HG03280 (cell line): ENCODE data around the gene TBL1Y.
A peak's percentile ranks its signal among the peaks of the same experiment; 100 is the strongest.
"Not testable (repeated sequence)": the region's sequence is repeated elsewhere in the genome, so short reads cannot be mapped to it uniquely, and the experiment has no call there.

Experiments used
- ATAC-seq: cut with Tn5 transposase; IDR thresholded peaks from one replicate; pipeline ENCODE4 v1.9.1; 2021; ENCODE audit warnings: mild to moderate bottlenecking, moderate library complexity; ENCODE audit not compliant: unreplicated experiment

Gene TBL1Y

GRCh38 chrY:7078725-7079124 is 168.2 kb downstream of the TBL1Y start:
- no peak for ATAC-seq

- ATAC-seq, result not testable (repeated sequence)
These were observed 170.1 kb downstream of the TBL1Y start for GRCh38 chrY:7080548-7080947.

- peak; percentile 79 for ATAC-seq
These were observed 175.1 kb downstream of the TBL1Y start for GRCh38 chrY:7085606-7086005.

GRCh38 chrY:7092836-7093235 is 182.3 kb downstream of the TBL1Y start:
- no peak for ATAC-seq

DNA sequence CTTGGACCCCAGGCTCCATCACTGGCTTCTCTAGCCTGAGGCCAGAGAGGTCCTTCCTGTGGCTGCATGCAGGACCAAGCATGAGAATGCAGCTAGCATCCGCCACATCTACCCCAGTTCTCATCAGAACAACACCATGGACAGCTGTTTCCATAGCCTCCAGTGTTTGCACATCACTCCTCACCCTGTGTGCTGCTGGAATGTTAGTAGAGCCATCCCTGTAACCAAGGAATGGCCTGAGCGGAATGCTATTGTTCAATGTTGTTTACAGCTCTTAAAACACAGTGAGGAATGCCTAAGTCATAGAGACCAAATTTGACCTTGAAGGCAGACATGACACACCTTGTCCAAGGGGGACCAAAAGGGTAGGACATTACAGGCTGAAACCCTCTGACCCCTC is 183.9 kb downstream of the TBL1Y start:
- ATAC-seq, result no peak

DNA sequence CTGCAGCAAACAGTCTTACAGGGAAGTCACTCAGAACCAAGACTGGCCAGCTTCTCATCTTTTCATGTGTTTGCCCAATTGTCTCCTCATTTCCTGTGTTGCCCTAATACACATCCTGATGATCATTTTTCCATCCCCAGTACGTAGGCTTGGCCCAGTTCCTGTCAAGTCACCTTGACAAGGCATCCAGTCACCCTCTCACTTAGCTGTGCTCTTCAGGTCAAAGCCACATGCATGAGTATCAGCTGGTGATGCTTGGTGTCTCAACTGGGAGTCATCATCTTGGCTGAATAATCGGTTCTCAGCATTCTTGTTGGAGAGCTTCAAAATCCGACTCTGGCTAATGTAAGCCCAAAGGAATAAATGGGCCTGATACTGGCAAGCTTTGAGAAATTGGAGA is 186.5 kb downstream of the TBL1Y start:
- no peak for ATAC-seq

GRCh38 chrY:7099742-7100141 is 189.2 kb downstream of the TBL1Y start:
- ATAC-seq, result no peak

GRCh38 chrY:7102680-7103079 is 192.2 kb downstream of the TBL1Y start:
- no peak for ATAC-seq

DNA sequence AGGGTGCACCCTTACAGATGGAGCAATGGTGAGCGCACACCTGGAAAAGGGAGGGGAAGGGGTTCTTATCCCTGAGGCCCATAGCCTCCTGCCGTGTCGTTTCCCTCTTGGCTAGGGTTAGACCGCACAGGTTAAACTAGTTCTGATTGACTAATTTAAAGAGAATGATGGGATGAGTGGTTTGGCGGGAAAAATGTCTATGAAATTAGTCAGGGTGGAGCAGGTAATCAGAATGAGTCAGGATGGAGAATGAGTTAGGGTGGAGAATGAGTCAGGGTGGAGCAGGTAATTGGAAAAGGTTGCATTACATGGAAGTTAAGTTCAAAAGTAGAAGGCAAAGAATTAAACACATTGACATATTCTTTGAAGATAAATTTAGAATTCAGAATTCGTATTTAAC is 196.7 kb downstream of the TBL1Y start:
- ATAC-seq, result no peak

- no peak for ATAC-seq
These were observed 199.6 kb downstream of the TBL1Y start for GRCh38 chrY:7110086-7110485.

GRCh38 chrY:7115871-7116270 is 205.4 kb downstream of the TBL1Y start:
- ATAC-seq, result no peak

DNA sequence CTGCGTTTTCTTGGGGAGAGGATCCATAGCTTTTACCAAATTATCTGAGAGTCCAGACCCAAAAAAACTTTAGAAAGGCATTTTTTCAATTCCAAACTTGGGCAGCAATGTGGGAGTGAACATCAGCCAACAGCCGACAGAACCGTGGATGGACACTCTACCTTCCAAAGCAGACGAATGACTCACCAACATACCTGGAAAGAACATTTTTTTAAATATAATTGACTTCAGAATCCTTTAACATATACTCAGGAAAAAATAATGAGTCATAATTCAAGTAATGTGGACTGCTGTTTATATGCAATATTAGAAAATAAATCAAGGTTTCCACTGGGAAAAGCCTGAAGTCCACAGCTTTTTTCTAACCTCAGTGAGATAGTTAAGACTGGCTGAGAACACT is 211.7 kb downstream of the TBL1Y start:
- ATAC-seq, result no peak

- ATAC-seq, result no peak
These were observed 214.9 kb downstream of the TBL1Y start for GRCh38 chrY:7125136-7126056.

DNA sequence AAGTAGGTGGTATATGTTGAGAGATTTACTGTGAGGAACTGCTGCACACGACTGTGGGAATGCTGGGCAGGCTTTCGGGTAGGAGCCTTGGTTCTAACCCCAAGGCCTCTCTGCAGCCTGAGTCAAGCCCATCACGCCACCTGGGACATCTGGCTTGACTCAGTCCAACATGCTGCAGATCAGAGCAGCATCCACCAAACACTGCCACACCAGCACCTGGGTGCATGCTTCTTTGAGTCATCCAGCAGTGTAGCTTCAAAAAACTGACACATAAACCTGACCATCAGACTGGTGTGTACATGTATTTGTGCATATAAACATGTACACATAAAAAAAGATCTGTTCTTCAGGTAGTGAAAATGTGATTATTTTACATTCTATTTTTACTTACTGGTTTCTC is 217.7 kb downstream of the TBL1Y start:
- ATAC-seq, result no peak
